Fibroblast of lung (primary cell): Measurements from ENCODE around the gene SEPTIN12.

Experiments
- CTCF ChIP-seq, 2 donors: IDR thresholded peaks in 1 of 2; conservative IDR thresholded peaks in 1 of 2; 1 replicate in 1 of 2; 2 replicates in 1 of 2; pipeline ENCODE4 v1.5.1; 2011 to 2012; ENCODE audit warnings: low read length in 2 of 2, control low read depth in 1 of 2, inconsistent platforms in 1 of 2, low read depth in 1 of 2, mild to moderate bottlenecking in 1 of 2
- EZH2 ChIP-seq: IDR thresholded peaks from 2 replicates; pipeline ENCODE4 v1.5.1; 2012; ENCODE audit warnings: low read length, control low read depth, mild to moderate bottlenecking; ENCODE audit errors: missing control alignments

DNA sequence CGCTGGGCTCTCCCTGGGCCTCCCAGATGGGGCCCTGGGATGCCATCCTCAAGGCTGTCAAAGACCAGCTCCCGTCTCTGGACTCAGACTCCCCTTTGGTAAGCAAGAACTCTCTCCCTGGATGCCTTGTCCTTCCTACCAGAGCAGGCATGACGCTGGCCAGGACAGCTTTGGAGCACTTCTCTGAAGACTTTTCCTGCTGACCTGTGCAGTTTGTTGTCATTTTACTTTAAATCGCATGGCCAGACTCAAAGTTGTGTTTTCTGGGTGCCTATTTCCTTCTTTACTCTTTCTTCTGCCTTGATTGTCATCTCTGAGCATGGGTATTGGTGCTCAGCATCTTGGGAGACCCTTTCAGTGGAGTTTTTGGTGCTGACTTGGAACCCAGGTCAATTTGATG lies 51.6 kb downstream of the SEPTIN12 start:
- TF ChIP-seq CTCF (conservative IDR thresholded peaks at IDR 0.05 in 1 of 2, IDR thresholded peaks at IDR 0.05 in 1 of 2; ENCODE audit: low read depth in 1 of 2, low read length in 2 of 2) (no peak), EZH2 (no peak)
